Head of caudate nucleus (tissue), 42 donors: ENCODE measurements around the gene GRAMD4.
A peak's percentile ranks its signal among the peaks of the same experiment; 100 is the strongest.
"Not testable (repeated sequence)": the region's sequence is repeated elsewhere in the genome, so short reads cannot be mapped to it uniquely, and the experiment has no call there.

ENCODE experiments used
- DNase-seq, 42 donors: peaks; one replicate each; pipeline versions ENCODE4 v3.0.0 to v3.0.0-alpha.2; 2020 to 2021; ENCODE audit warnings: mixed read lengths in 7 of 42
- intact Hi-C: fragments of 100-400 bp; cut with DNase I; formaldehyde crosslinking; loops from one replicate; pipeline ENCODE4 v1.15.0; 2022

Gene GRAMD4

GRCh38 chr22:46642840-46643480 is 22.8 kb downstream of the GRAMD4 start:
- intact Hi-C loops, DNase-seq: not testable (repeated sequence)

DNA sequence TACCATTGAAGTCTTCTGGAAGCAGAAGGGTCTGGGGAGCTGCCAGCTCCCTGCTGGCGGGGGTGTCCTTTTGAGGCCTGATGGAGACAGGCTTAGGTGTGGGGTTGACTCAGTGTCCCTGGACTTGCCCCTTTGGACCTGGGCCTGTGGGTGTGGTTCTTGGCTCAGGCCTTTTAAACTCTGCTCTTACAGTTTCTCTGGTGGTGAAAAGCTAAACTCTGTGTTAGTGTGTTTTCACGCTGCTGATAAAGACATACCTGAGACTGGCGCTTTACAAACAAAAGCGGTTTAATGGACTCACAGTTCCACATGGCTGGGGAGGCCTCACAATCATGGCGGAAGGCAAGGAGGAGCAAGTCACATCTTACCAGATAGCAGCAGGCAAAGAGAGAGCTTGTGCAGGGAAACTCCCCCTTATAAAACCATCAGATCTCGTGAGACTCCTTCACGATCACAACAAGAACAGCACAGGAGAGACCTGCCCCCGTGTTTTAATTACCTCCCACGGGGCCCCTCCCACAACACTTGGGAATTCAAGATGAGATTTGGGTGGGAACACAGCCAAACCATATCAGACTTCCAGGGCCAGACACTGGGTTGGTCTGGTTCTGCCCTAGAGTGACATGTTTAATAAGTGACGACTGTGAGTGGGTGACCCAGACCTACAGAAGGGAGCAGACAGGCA is 26.5 kb downstream of the GRAMD4 start:
- intact Hi-C loops = no loop called here
- DNase-seq = peak in 2 of 42 donors; percentile 21 to 25

- DNase-seq, intact Hi-C loops: not testable (repeated sequence)
Measured at GRCh38 chr22:46648225-46648820, 28.1 kb downstream of the GRAMD4 start.

DNA sequence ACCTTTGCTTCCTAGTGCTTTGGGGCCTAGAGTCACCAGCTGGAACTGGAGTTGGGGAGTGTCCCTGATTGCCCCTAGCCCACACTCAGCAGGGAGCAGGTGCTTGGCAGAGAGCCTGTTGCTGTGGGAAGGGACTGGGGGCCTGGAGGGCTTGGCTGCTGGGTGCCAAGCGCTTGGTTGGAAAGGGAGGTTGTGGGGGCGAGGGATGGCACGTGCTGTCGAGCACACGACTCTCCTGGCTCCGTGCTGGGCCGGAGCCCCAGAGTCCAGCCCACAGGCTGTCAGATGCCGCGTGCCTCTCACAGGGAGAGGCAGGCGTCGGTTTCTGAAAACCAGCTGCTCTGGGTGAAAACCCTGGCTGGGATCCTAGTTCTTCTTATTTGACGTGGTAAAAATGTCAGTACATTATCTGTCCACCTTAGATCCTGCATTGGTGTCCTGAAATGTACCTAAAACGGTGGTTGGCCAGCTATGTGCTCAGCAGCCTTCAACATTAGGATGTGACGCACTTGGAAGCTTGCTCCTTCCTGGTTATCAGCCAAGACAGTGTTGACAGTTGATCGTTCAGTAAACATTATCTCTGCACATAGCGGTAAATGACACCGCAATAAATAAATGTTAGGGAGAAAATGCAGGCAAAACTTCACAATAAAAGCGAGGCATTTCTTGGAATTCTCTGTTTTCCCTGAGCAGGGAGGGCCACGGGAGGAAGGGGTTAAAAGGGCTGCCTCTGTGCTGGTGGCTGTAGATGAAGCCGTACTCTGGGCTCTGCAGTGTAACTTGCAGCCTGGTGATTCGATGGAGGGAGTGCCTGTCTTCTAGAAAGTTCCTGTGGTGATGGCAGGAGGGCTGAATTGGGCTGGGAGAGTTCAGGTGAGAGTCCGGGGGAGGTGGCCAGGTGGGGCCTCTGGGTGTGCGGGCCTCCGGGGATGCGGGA is 29.2 kb downstream of the GRAMD4 start:
- intact Hi-C loops = no loop called here

GRCh38 chr22:46650078-46650810 is 30.1 kb downstream of the GRAMD4 start:
- intact Hi-C loops = no loop called here
- DNase-seq = no peak

More for the DNA sequence above, 29.2 kb downstream of the GRAMD4 start:
- no peak for DNase-seq

- intact Hi-C loops = no loop called here
- peak in 2 of 42 donors; percentile 38 to 40 for DNase-seq
Measured at GRCh38 chr22:46651316-46651715, 31.1 kb downstream of the GRAMD4 start.

- intact Hi-C loops = no loop called here
- no peak for DNase-seq
Measured at GRCh38 chr22:46652081-46652846, 32.1 kb downstream of the GRAMD4 start.

DNA sequence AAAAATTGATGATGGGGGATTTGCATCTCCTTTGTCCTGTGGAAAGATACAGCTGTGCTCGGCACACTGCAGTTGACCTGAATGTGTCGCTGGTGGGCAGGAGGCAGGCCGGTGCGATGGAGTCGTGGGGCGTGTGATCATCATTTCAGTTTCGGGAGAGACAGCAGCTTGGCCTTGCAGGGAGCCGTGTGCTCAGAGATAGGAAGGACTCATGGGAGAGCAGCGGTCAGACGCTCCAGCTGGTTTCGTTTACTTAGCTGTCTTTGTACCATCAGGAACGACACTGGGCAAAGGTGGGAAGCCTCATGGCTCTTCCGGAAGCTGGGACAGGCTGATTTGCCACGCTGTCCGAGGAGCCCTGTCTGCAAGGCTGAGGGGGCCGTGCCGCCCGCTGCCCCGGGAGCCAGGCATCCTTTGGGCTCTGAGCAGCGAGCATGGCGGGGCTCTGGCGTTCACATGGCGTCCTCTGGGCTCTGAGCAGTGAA is 32.7 kb downstream of the GRAMD4 start:
- intact Hi-C loops = no loop called here
- no peak for DNase-seq

DNA sequence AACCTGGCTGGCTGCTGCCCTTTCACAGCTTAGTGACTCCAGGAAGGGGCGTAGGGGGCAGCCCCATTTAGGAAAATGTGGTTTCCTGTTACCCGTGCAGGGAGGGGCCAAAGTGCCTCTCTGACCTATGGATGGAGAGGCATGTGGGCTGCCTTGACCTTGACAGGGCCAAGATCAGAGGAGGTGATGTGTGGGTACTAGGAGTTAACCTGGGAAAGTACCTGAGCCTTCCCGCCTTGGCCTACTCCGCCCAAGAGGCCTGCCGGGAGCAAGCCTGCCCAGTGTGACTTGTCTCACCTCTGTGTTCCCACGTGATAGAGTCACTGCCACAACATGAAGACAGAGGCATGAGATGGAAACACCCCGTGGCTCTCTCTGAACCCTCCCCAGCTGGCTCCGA is 33.4 kb downstream of the GRAMD4 start:
- DNase-seq = no peak
- intact Hi-C loops = no loop called here

DNA sequence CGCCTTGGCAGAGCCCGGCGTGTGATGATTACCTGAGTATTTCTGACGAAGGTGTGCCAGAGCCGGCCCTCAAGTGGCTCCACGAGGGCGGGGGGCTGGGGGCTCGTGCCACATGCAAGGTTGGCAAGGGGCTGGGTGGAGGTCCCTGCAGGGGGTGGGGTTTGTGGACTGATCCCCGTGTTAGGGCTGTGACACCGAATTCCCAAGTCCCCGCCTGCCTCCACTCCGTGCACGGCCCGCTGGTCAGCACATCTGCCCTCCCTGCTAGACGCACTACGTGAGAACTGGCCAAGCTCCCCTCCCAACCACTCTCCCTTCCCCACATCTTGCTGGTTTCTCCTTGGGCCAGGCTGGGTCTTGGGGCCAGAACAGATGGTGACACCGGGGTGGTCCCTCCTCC is 34.2 kb downstream of the GRAMD4 start:
- DNase-seq = no peak
- intact Hi-C loops = no loop called here

- peak in 1 of 42 donors; percentile 55 for DNase-seq
- intact Hi-C loops = no loop called here
Measured at GRCh38 chr22:46654927-46655595, 34.9 kb downstream of the GRAMD4 start.

DNA sequence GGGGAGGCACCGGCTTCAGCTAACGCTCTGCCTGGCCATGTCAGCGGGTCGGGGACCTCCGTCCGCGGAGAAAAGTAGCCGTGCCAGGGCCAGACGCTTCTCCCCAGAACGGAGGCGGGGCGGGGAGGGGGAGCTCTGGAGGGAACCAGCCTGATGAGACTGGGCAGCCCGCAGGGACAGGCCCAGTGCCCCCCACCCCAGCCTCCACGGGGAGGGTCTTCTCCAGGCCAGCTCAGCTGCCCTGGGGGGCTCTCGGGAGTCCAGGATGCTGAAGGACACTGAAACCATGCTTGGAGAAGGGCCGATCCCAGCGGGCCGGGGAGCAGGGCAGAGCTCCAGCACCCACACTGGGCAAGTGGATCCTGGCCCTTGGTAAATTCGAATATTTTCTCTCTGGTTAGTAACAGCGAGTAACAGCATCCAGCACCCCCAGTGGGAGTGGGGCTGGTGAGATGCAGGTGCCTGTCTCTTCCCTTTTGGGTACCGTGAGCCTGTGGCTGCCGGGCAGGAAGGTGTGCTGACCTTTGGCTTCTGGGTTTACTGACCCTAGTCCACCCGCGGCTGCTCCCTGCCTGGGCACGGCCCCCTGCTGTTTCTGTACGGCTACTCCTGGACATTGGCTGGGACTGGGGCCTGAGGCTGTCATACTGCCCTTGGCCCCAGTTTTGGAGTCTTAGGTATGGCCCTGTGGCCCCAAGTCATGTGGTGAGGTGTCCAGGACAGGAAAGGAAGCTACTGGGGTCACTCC is 35.8 kb downstream of the GRAMD4 start:
- no peak for DNase-seq
- intact Hi-C loops = no loop called here

- intact Hi-C loops = no loop called here
- no peak for DNase-seq
Measured at GRCh38 chr22:46656856-46657654, 36.9 kb downstream of the GRAMD4 start.

- DNase-seq = no peak
- intact Hi-C loops = no loop called here
Measured at GRCh38 chr22:46657655-46657953, 37.4 kb downstream of the GRAMD4 start.

GRCh38 chr22:46657996-46658947 is 38.1 kb downstream of the GRAMD4 start:
- intact Hi-C loops = no loop called here
- no peak for DNase-seq
